COR-L47 (cell line): ENCODE measurements around the gene EMP3.
"Not testable (repeated sequence)": the region's sequence is repeated elsewhere in the genome, so short reads cannot be mapped to it uniquely, and the experiment has no call there.

Experiments
- DNase-seq: peaks from one replicate; lab custom pipeline; 2025; lab: John Stamatoyannopoulos, UW

Gene EMP3

GRCh38 chr19:48325265-48325910 lies at the start of gene EMP3:
TSS of gene EMP3 (plus strand) at chr19:48325552. CDS start at chr19:48326845, 1,293 bp downstream.
- DNase-seq = no peak

- DNase-seq = no peak
Measured at GRCh38 chr19:48279747-48280146, 45.6 kb upstream of the EMP3 start.

DNA sequence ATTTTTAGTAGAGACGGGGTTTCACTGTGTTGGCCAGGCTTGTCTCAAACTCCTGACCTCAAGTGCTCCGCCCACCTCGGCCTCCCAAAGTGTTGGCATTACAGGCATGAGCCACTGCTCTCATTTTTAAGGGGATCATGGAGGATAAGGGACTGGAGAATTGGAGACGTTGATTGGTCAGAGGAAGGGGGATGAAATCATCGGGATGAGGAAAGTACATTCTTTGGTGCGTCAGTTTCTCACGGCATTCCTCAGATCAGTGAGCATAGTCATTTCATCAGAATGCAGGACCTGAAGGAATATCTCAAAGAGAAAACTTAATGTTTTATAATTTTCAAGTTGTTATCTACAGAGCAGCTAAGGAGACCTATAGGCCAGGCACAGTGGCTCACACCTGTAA lies 41.4 kb upstream of the EMP3 start:
- DNase-seq = no peak

DNA sequence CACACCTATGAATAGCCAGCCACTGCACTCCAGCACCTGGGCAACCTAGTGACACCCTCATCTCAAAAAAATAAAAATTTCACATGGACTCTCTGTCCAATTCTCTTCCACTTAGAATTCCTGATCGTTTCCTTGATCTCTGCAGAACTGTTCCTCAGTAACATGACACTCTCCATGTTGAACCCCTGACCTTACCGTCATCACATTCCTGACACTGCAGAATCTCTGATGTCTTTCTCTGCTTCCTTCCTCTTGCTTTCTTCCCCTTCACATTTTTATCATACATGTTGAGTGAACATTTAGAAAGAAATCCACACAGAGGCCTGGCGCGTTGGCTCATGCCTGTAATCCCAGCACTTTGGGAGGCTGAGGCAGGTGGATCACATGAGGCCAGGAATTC lies 40.5 kb upstream of the EMP3 start:
- no peak for DNase-seq

DNA sequence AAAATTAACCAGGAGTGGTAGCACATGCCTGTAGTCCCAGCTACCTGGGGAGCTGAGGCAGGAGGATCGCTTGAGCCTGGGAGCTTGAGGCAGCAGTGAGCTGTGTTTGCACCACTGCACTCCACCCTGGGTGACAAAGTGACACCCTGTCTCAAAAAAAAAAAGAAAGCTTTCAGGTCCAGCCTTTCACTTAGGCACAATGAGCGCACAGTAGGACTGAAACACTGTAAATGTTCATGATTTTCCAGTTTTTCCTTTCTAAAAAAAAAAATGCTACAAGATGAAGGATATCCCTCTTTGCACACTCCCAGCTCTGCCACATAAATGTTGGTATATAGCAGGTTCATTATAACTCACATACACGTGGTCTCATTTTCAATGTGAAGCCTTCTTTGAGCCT lies 37.6 kb upstream of the EMP3 start:
- no peak for DNase-seq

GRCh38 chr19:48290401-48290770 lies 35.0 kb upstream of the EMP3 start:
- DNase-seq = no peak

DNA sequence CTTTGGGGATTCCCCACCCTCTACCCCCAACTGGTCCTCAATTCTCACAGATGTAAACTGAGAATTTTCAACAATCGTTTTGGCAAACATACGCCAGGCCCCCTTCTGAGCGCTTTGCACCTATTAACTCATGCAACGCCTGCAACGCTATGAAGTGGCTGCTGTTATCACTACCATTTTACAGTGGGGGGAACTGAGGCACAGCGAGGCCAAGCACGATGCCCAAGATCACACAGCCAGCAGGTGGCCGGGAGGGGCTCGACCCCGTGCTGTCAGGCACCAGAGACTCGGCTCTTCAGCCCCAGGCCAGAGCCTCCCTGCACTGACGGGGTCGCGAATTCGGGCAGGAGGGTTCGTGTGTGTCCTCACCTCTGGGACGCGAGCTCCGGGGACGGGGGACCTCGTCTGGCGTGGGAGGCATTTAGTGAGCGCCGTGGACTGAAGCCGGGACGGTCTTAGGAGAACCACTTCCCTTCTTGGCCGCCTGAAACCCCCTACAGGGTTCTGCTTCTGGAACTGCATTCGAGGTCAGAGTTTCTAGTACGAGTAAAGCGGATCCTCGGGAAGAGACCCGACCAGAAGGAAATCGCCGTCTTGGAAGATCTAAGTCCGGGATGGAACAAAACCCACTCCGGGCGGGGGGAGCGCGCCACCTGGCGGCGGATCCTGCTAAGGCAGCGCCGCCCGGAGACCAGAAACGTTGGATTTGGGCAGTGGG lies 34.4 kb upstream of the EMP3 start:
- peak; percentile 64 for DNase-seq

GRCh38 chr19:48291489-48291815 lies 33.9 kb upstream of the EMP3 start:
- DNase-seq = not testable (repeated sequence)

GRCh38 chr19:48292798-48293197 lies 32.6 kb upstream of the EMP3 start:
- DNase-seq = no peak

GRCh38 chr19:48295458-48295857 lies 29.9 kb upstream of the EMP3 start:
- DNase-seq = no peak

DNA sequence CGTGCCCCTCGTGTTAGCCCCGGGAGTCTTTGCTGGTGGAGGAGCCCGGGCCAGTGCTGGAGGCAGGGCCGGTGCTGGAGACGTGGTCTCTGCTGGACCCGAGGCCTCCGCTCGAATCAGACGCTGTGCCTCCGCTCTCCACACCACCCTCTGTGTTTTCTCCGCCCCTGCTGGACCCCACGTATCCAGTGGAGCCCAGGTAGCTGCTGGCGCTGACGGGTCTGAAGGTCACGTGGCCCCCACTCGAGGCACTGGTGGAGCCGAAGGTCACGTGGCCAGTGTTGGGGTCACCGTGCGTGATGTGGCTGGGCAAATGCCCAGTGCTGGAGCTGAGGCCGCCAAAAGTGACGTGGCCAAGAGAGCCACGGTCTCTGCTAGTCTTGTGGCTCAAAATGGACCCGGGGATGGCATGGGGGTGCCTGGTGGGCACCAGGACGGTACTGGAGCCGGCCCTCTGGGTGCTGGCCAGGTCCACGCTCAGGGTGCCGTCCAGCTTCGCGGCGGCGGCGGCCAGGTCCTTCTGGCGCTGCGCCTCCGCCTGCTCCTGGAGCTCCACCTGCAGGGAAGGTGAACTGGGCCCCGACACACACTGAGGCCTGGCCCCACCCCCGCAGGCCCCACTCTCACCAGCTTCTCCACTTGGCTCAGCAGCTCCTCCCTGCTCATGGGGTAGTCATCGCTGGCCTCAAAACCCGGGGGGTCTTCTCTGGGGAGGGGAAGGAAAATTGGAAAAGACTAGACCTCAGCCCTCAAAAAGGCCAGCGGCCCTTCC lies 28.2 kb upstream of the EMP3 start:
- DNase-seq = no peak

GRCh38 chr19:48297975-48298374 lies 27.4 kb upstream of the EMP3 start:
- no peak for DNase-seq

- DNase-seq = no peak
Measured at GRCh38 chr19:48301886-48302599, 23.3 kb upstream of the EMP3 start.

DNA sequence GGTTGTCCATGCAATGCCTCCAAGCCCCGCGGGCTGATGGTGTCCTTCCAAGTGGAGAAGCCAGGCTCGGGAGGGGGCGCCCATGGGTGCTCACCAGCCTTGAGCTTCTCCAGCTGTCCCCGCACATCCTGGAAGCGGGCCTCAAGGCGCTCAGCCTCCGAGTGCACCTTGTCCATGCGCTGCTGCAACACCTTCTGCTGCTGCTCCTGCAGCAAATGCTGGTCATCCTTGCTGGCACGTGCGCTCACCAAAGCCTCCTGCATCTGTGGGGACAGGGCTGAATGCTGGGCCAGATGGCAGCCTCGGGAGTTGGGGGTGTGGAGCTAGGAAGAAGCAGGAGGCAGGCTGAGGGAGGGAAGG lies 22.8 kb upstream of the EMP3 start:
- no peak for DNase-seq

- DNase-seq = no peak
Measured at GRCh38 chr19:48303367-48303766, 22.0 kb upstream of the EMP3 start.

- DNase-seq = no peak
Measured at GRCh38 chr19:48303866-48304265, 21.5 kb upstream of the EMP3 start.

DNA sequence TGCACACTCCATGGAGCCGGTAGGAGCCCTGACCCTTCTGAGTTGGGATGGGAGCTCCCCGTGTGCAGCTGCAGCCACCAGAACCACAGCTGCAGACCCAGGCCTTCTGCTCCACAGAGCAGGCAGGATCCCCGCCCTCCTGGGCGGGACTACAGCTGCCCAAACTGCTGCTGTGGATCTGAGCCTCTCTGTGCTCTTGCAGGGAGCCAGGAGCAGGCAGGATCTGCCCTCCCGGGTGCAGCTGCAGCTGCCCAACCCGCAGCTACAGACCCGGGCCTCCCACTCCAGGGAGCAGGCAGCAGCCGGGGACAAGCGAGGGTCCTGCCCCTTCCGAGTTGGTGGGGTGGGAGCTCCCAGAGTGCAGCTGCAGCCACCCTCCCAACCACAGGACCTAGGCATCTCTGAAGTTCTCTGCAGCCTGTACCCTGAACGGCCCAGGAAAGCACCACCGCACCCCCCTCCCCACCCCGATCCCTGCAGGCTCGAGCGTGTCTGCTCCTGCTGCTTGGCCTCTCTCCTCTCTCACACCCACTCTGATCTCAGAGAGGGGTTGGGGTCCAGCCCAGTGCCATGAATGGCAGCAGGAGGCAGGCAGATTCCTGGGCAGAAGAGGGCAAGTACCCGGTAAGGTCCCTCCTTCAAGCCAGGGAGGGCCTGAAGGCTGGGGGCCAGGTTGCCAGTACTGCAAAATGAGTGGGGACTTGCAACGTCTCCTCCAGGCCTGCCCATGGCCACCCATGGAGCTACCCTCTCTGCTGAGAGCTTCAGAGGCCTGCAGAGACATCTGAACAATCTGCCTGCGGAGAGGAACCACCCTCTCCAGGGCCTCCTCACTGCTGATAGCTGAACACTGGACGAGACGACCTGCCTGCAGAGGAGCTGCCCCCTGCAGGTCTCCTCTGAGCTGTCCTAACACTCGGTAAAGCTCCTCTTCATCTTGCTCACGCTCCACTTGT lies 16.4 kb upstream of the EMP3 start:
- DNase-seq = no peak

GRCh38 chr19:48309731-48310130 lies 15.6 kb upstream of the EMP3 start:
- not testable (repeated sequence) for DNase-seq

DNA sequence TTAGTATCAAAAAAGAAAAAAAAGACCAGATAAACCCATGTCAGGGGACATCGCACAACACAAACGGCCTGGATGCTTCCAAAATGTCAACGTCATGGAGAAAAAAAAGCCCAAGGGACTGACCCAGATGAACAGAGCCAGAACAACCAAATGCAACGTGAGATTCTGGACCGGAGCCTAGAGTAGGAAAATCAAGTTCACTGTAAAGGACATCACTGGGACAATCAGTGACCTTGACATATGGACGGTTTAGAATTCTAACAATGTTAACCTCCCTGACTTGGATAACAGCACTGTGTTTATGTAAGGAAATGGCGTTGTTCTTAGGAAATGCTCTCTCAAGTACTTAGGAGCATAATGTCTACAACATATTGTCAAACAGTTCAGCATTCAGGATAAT lies 15.1 kb upstream of the EMP3 start:
- no peak for DNase-seq

DNA sequence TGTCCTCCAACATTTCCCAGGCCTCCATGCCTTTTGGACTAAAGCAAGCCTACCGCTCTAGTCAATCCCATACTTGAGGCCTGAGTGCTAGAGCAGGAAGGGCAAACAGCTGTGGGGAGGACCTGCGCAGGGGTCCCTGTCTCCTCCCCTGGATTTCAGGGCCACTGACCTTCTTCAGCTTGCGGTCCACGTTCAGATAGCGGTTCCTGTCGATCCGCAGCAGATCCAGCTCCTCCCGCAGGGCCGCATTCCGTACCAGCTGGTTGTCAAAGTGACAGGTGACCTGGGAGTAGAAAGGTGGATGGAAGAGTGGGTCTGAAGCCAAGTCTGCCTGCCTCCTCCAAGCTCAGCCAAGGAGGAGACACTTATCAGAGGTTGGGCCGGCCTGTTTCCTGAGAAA lies 14.0 kb upstream of the EMP3 start:
- no peak for DNase-seq

GRCh38 chr19:48315712-48316111 lies 9.6 kb upstream of the EMP3 start:
- DNase-seq = no peak

DNA sequence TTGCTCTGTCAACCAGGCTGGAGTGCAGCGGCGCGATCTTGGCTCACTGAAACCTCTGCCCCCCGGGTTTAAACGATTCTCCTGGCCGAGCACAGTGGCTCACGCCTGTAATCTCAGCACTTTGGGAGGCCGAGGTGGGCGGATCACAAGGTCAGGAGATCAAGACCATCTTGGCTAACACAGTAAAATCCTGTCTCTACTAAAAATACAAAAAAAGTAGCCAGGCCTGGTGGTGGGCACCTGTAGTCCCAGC lies 7.7 kb upstream of the EMP3 start:
- not testable (repeated sequence) for DNase-seq
